Measurements from ENCODE around the gene RPS15.

Gene RPS15

DNA sequence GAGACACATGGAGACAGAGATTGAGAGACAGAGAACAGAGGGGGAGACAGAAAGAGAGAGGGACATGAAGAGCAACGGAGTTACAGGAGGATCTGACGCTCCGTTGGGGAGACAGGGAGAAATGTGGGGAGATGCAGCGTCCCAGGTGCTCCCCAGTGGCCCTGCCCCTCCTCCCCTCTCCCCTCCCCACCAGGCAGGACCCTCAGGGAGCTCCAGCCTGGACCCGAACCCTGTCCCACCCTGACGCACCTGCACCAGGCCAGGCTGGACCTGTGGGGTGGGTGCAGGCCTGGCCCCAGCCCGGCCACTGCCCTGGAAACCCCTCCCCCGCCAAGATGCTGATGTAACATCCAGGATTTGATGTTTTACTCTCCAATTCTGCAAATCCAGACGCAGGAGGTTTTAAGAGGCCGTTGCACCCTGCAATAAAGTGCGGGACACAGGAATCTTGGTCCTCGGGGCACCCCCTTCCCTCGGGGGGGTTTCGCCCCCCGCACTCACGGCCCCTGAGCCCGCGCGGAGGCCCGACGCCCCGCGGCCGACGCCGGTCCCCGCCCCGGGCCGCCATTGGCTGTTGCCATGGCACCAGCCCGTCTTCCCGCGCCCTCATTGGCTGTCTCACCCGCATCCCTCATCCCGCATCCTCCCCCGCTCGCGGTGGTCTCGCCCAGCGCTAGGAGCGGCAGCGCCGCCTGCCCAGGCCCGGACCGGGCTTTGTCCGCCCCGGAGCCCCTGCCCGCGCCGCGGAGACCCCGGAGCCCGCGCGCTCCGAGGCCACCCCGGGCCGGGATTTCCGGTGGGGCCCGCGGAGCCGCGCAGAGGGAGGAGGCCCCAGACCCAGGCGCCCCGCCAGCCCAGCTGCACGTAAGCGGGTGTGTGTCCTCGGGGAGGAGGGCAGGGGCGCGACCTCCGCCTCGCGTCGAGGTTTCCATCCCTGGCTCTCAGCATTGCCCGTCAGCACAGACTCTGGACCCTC is 11.6 kb downstream of the RPS15 start, which contains the start of gene APC2:
Gene APC2, plus strand, starts transcription at position 655 of the 976 bp plus-strand sequence. CDS start 2,881 bp downstream, outside the sequence.
- FAIRE-seq, result no peak
- no peak for DNase-seq (ENCODE audit: insufficient read length, low spot score)

DNA sequence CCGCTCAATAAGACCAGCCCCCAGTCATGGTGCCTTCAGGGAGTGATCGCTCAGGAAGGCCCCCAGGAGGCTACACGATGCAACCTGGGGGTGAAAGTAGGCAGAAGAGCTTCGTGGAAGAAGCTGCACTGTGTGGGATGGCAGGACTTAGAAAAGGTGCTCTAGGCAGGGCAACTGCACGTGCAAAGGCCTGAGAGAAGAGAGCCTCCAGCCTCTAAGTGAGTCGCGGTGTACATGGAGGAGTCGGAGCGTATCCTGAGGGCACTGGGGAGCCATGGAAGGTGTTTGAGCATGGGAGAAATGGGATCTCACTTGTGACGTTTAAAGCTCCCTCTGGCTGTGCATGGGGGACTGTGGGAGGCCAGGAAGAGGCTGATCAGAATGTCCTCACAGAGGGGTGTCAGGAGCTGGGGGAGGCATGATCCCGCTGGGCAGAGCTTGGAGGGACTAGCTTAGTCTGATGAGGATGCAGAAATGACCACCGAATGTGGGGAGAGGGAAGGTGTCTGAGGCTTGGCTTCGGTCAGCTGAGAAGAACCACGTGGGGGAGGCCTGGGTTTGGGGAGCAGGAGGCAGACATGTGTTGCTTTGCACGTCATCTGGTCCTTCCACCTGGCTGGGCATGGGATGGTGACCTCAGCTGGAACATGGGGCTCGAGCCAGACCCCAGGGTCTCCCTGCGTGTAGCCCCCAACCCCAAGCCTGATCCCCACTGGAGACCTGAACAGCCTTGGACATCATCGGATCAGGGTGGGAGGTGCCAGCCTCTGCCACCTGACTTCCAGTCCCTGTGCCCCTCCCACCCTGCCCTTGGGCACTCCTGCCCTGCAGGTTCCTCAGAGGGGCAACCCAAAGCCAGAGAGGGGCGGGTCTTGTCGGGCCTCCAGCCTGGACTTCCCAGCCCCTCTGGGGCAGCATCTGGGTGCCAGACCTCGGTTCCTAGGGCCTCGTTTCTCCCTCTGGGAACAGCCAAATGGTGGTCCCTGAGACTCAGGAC is 12.8 kb downstream of the RPS15 start:
- FAIRE-seq, result no peak
- DNase-seq (ENCODE audit: insufficient read length, low spot score), result no peak

DNA sequence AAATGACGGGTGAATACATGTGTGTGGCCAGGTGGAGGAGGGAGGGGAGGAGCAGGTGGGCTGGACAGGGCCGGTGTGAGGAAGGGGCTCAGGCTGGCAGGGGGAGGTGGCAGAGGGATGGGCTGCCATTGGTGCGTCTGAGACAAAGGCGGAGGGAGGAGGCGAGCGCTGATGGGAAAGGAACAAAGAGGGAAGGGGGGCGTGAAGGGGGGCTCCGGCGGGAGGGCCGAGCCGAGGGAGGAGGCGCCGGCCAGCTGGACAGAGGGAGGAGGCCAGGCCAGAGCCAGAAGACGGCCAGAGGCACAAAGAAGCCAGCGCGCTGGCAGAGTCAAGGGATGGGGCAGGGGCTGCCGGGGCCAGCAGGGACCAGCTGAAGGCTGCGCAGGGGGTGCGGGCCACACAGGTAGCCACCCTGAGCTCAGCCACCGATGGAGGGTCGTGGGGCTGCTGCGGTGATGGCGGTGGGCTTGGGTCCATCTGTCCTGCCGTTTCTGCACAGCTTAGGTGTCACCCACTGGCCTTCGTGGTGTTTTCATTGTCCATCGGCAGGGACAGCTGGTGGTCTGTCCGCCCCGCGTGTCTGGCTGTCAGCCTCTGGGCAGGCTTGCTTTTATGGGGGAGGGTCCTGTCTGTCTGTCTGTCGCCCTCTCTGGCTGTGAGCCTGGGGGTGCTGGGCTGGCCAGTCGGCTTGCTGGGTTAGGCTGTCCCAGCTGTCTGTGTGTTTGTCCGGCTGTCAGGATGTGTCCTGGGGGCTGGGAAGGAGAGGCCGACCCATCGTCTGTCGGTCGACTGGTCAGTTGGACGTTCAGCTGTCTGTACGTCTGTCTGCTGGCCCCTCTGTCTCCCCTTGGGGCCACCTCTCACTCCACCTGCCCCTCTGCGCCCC is 14.0 kb downstream of the RPS15 start:
- DNase-seq (ENCODE audit: insufficient read length, low spot score) (no peak), FAIRE-seq (no peak)

DNA sequence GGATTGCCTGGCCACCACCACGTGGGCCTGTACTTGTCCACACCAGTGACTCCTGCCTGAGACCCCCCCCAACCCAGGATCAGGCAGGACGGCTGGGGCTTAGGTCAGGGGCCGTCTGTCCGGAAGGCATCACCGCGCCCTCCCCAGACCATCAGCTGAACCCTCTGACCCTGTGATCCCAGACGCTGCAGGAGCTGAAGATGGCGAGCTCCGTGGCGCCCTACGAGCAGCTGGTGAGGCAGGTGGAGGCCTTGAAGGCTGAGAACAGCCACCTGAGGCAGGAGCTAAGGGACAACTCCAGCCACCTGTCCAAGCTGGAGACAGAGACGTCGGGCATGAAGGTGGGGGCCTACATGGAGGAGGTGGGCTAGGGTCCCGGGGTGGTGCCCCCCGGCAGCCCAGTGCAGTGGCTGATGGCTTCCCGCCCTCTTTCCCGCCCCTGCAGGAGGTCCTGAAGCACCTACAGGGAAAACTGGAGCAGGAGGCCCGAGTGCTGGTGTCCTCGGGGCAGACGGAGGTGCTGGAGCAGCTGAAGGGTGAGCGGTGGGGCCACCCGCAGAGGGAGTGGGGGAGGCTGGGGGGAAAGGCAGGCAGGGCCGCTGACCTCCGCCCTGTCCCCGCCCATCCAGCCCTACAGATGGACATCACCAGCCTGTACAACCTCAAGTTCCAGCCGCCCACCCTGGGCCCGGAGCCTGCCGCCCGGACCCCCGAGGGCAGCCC is 14.8 kb downstream of the RPS15 start:
- DNase-seq (ENCODE audit: insufficient read length, low spot score) (no peak), FAIRE-seq (no peak)

DNA sequence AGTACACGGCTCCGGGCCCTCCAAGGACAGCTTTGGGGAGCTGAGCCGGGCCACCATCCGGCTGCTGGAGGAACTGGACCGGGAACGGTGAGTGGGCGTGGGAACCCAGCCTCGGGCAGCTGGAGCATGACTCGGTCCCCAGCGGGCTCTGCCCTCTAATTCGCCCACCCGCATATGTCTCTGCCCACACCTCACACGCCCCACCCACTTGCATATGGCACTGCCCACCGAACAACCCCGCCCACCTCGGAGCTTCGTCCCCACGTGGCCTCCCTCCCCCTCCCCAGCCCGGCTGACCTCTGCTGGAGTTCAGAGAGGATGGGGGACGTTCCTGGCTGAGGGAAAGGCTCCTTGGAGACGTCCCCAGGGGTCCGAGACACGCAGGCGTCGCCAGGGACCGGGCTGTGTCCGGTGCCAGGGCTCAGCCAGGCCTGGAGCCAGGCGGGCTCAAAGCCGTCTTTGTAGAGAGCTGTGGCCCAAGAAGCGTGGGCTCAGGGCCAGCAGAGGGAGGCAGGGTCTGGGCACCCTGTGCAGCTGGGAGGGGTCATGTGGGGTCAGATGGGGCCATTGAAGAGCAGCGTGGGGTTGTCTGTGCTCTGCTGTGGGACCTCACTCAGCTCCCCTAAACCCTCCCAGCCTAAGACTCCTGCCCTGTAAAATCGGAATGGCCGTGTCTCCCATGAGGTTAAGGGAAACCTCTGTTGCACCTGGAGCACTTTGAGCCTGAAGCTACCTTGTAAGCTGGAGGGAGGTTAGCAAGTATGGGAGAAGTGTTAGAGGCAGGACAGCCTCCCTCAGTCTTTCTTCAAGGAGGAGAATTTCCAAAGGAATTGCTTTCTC is 15.5 kb downstream of the RPS15 start:
- no peak for FAIRE-seq
- no peak for DNase-seq (ENCODE audit: insufficient read length, low spot score)

DNA sequence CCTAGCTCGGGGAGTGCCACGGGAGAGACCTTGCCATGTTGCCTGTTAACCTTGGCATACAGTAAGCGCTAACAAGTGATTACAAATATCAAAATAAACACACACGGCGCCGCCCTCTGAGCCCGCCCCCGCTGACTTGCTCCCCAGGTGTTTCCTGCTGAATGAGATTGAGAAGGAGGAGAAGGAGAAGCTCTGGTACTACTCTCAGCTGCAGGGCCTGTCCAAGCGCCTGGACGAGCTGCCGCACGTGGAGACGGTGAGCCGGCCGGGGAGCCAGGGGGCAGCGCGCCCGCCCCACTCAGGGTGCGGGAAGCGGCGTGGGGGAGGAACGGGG is 16.8 kb downstream of the RPS15 start:
- FAIRE-seq (no peak), DNase-seq (ENCODE audit: insufficient read length, low spot score) (no peak)

DNA sequence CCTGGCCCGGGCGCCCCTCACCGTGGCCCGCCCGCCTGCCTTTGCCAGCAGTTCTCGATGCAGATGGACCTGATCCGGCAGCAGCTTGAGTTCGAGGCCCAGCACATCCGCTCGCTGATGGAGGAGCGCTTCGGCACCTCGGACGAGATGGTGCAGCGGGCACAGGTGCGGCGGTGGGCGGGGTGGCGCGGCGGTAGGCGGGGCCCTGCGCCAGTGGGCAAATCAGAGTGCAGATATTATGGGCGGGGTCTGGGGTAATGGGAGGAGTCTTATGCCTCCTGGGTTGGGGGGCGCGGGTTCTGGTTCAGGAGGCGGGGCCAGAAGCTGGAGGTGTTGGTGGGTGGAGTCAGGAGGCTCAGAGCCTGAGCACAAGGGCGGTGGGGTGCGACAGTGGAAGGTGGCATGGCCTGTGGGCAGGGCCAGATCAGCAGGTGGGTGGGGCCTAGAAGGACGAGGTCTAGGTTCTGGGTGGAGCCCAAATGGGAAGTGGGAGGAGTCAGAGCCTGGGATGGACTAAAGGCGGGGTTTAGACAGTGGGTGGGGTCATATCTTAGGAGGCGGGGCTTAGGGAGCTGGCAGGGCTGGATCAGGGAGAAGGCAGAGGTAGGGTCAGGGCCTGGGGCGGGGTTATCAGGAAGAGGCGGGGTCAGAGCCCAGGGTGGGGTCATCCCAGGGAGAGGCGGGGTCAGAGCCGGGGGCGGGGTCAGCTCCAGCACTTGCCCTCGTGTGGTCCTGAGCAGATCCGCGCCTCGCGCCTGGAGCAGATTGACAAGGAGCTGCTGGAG is 17.3 kb downstream of the RPS15 start:
- peak; percentile 87 for FAIRE-seq
- peak; percentile 78 for DNase-seq (ENCODE audit: insufficient read length, low spot score)

DNA sequence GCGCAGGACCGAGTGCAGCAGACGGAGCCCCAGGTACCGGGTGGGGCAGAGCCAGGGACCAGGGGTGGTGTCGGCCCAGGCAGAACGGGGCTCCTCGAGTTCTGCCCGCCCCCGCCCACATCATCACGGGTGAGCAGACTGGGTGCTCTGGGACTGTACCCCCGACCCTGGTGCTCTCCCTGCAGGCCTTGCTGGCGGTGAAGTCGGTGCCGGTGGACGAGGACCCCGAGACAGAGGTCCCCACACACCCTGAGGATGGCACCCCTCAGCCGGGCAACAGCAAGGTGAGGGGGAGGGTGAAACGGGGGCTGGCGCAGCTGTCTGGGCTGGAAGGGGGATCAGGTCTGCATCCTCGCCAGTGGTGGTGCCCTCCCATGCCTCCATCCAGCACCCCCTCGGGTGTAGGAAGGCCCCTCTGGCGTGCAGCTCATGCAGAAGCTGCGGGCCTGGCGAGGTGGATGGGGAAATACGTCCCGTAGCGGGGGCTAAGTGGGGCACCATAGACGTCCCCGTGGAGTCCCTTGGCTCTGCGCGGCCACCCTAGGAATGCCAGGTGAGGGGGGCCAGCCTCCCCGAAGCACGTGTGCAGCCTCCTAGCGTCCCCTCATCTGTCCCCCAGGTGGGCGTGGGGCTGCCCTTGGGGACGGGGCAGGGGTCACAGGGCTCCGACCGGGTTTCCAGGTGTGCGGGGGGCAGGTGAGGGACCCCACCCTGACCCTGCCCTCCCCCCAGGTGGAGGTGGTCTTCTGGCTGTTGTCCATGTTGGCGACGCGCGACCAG is 18.1 kb downstream of the RPS15 start:
- DNase-seq (ENCODE audit: insufficient read length, low spot score) (no peak), FAIRE-seq (no peak)

DNA sequence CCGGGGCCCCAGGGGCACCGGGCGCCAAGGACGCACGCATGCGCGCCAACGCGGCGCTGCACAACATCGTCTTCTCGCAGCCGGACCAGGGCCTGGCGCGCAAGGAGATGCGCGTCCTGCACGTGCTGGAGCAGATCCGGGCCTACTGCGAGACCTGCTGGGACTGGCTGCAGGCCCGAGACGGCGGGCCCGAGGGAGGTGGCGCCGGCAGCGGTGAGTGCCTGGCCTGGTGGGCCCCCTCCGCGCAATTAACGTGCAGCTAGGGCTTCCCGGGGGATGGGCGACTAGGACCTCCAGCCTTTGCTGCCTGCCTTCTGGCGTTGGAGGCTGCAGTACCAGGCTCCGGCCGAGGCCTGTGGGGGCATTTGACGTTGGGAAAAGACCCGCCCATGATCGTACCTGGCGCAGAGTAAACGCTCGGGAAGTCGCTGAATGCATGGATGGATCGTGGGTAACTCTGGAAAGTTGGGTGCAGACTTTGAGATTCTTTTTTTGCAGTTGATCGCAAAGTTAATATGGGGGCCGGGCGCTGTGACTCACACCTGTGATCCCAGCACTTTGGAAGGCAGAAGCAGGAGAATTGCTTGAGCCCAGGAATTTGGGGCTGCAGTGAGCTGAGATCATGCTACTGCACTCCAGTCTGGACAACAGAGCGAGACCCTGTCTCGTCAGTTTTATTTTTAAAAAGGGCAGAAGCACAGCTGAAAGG is 19.0 kb downstream of the RPS15 start:
- FAIRE-seq, result no peak
- no peak for DNase-seq (ENCODE audit: insufficient read length, low spot score)

DNA sequence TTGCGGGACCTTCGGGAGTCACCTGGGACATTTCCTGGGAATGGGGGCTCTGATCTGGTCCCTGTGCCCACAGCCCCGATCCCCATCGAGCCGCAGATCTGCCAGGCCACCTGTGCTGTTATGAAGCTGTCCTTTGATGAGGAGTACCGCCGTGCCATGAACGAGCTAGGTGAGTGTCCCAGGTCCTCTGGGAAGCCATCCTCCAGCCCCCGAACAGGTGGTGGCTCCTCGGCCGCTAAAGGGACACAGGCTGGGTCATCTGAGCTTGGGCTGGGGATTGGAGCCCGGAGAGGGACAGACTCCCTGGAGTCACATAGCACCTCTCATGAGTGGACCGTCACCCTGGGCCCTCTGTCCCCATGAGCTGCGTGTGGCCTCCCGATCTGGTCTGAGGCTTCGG is 19.7 kb downstream of the RPS15 start:
- DNase-seq (ENCODE audit: insufficient read length, low spot score), result no peak
- FAIRE-seq, result no peak

DNA sequence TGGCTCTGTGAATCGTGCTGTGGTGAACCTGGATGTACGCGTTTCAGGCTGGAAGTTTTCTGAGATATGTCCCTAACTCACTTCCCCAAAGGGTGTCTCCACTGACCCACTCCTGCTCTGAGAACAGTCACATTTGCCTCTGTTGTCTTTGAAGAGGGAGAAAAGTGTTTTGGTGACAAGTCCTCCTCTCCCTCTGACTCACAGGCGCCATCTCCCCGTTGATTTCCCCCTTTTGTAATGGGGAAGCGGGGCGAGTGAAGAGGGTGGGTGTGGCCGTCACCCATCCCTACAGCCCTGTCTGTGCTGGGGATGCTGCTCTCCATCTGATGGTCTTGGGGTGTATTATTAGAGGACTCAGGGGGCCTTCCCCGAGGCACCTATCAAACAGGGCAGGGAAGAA is 21.3 kb downstream of the RPS15 start:
- no peak for FAIRE-seq
- DNase-seq (ENCODE audit: insufficient read length, low spot score), result no peak

DNA sequence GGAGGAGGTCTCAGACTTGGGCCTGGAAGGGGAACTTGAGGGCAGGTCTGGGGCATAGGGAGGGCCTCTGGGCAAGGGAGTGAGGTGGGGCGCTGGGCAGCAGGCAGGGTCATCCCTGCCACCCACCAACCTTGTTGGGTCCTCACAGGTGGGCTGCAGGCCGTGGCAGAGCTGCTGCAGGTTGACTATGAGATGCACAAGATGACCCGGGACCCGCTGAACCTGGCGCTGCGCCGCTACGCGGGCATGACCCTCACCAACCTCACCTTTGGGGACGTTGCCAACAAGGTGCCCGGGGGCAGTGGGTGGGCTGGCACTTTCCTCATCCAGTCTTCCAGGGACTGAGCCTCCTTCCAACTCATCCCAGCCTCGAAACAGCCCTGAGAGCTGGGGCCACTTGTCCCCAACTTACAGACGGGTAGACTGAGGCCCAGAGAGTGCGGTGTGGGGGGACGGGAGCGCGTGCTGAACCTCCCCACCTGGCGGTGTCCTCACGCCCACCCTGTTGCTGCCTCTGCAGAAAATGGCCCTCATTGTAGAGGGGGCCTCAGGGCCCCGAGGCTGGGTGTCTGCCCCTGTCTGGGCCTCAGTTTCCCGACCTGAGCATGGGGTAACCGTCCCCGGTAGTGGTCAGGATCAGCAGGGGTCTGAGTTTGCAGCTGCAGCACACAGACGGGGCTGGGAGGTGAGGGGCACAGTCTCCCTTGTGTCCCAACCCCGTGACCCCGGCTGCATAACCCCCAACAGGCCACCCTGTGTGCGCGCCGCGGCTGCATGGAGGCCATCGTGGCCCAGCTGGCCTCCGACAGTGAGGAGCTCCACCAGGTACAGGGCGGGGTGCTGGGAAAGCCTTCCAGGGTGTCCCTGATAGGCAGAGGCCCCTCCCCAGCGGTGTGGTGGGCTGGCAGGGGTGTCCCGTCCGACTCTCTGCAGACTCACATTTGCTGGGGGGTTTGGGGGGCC is 22.1 kb downstream of the RPS15 start:
- FAIRE-seq, result no peak

DNA sequence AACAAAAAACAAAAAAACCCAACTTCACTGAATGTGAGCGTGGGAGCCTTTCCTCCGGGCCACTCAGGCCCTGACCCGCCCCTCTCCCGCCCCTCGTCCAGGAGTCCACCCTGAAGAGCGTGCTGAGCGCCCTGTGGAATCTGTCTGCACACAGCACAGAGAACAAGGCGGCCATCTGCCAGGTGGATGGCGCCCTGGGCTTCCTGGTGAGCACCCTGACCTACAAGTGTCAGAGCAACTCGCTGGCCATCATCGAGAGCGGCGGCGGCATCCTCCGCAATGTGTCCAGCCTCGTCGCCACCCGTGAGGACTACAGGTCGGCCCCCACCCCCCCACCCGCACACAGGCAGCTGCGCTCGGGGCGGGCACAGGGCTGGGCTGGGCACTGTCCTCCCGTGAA is 23.7 kb downstream of the RPS15 start:
- DNase-seq (ENCODE audit: insufficient read length, low spot score) (no peak), FAIRE-seq (no peak)

More for the DNA sequence above, 22.1 kb downstream of the RPS15 start:
- DNase-seq (ENCODE audit: insufficient read length, low spot score), result no peak

DNA sequence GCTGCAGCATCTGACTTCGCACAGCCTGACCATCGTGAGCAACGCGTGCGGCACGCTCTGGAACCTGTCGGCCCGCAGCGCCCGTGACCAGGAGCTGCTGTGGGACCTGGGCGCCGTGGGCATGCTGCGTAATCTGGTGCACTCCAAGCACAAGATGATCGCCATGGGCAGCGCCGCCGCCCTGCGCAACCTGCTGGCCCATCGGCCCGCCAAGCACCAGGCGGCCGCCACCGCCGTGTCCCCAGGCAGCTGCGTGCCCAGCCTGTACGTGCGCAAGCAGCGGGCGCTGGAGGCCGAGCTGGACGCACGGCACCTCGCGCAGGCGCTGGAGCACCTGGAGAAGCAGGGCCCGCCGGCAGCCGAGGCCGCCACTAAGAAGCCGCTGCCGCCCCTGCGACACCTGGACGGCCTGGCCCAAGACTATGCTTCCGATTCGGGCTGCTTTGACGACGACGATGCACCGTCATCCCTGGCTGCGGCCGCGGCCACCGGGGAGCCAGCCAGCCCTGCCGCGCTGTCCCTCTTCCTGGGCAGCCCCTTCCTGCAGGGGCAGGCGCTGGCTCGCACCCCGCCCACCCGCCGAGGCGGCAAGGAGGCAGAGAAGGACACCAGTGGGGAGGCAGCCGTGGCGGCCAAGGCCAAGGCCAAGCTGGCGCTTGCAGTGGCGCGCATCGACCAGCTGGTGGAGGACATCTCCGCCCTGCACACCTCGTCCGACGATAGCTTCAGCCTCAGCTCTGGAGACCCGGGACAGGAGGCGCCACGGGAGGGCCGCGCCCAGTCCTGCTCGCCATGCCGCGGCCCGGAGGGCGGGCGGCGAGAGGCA is 27.2 kb downstream of the RPS15 start:
- FAIRE-seq, result no peak
- peak; percentile 82 for DNase-seq (ENCODE audit: insufficient read length, low spot score)

DNA sequence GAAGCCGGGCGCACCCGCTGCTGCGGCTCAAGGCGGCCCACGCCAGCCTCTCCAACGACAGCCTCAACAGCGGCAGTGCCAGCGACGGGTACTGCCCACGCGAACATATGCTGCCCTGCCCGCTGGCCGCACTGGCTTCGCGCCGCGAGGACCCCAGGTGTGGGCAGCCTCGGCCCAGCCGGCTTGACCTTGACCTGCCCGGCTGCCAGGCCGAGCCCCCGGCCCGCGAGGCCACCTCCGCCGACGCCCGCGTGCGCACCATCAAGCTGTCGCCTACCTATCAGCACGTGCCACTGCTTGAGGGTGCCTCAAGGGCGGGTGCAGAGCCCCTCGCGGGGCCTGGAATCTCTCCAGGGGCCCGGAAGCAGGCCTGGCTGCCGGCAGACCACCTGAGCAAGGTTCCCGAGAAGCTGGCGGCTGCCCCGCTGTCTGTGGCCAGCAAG is 27.8 kb downstream of the RPS15 start:
- FAIRE-seq (no peak), DNase-seq (ENCODE audit: insufficient read length, low spot score) (no peak)
